ENCODE results near the gene ACIN1. TPM values are rescaled to one million over a fixed set of nuclear protein-coding genes. Genes with fewer than 3 reads are reported as not detected.
"Not testable (repeated sequence)": the region's sequence is repeated elsewhere in the genome, so short reads cannot be mapped to it uniquely, and the experiment has no call there.

Gene ACIN1
- total RNA-seq, 1 donor from 2014 or later: 263 TPM

GRCh38 chr14:23110579-23111365, 15.8 kb upstream of the ACIN1 start:
- H3K36me3 Mint-ChIP-seq (ENCODE audit: low read depth): no peaks in the 10 kb centered on the region
- H3K4me1 Mint-ChIP-seq: peaks cover 7% of the 10 kb centered on the region
- ChIA-PET CTCF (interaction anchor here (1.7 kb wide), 1 partner anchor 42 kb away, joined by 4 read pairs; no protein-coding TSS in a partner anchor), POLR2A (no interaction called here)
- intact Hi-C loops (cut with micrococcal nuclease): no loop called here
- TF ChIP-seq CTCF (IDR thresholded peaks at IDR 0.05): no peak
- peaks cover 8% of the 10 kb centered on the region for H3K27me3 Mint-ChIP-seq
- ATAC-seq (ENCODE audit: low read depth): no peak
- no peak overlapping the region for H3K4me3 Mint-ChIP-seq
- H3K9me3 Mint-ChIP-seq: no peaks in the 10 kb centered on the region
- no peak overlapping the region for H3K27ac Mint-ChIP-seq
- no peak for DNase-seq

GRCh38 chr14:23109769-23110168, 14.8 kb upstream of the ACIN1 start:
- no peak for DNase-seq
- no peak for TF ChIP-seq CTCF (IDR thresholded peaks at IDR 0.05)
- peaks cover 4% of the 10 kb centered on the region for H3K27me3 Mint-ChIP-seq
- no peak overlapping the region for H3K27ac Mint-ChIP-seq
- ChIA-PET CTCF (interaction anchor here (1.5 kb wide), 1 partner anchor 11 kb away, joined by 7 read pairs; no protein-coding TSS in a partner anchor), POLR2A (no interaction called here)
- no peak overlapping the region for H3K4me3 Mint-ChIP-seq
- no peaks in the 10 kb centered on the region for H3K9me3 Mint-ChIP-seq
- peaks cover 7% of the 10 kb centered on the region for H3K4me1 Mint-ChIP-seq
- H3K36me3 Mint-ChIP-seq (ENCODE audit: low read depth): no peaks in the 10 kb centered on the region
- intact Hi-C loops (cut with micrococcal nuclease): no loop called here
- ATAC-seq (ENCODE audit: low read depth): no peak

GRCh38 chr14:23108169-23108568, 13.2 kb upstream of the ACIN1 start:
- H3K27me3 Mint-ChIP-seq; ATAC-seq (ENCODE audit: low read depth); intact Hi-C loops (cut with micrococcal nuclease); H3K9me3 Mint-ChIP-seq; H3K36me3 Mint-ChIP-seq (ENCODE audit: low read depth); POLR2A ChIA-PET; H3K27ac Mint-ChIP-seq; H3K4me3 Mint-ChIP-seq; DNase-seq; H3K4me1 Mint-ChIP-seq: not testable (repeated sequence)
- CTCF ChIA-PET: interaction anchor here (0.9 kb wide), 1 partner anchor 8 kb away, joined by 3 read pairs; no protein-coding TSS in a partner anchor

- POLR2A ChIA-PET; H3K9me3 Mint-ChIP-seq; ATAC-seq (ENCODE audit: low read depth): not testable (repeated sequence)
Measured at GRCh38 chr14:23107620-23108019, 12.7 kb upstream of the ACIN1 start.

GRCh38 chr14:23106747-23107045, 11.8 kb upstream of the ACIN1 start:
- no peak for TF ChIP-seq CTCF (IDR thresholded peaks at IDR 0.05)
- Mint-ChIP-seq H3K4me1 (peaks cover 7% of the 10 kb centered on the region), H3K27ac (no peak overlapping the region), H3K27me3 (no peaks in the 10 kb centered on the region), H3K9me3 (no peaks in the 10 kb centered on the region), H3K36me3 (ENCODE audit: low read depth) (no peaks in the 10 kb centered on the region), H3K4me3 (no peak overlapping the region)
- DNase-seq (no peak), ATAC-seq (ENCODE audit: low read depth) (no peak)
- CTCF ChIA-PET: interaction anchor here (1.1 to 1.2 kb wide), 2 partner anchors 11 to 14 kb away, joined by 3 read pairs; partner anchors contain the start of genes ACIN1 and C14orf119
- POLR2A ChIA-PET: no interaction called here
- intact Hi-C loops (cut with micrococcal nuclease): no loop called here

More at GRCh38 chr14:23107620-23108019, 12.7 kb upstream of the ACIN1 start:
- H3K4me1 Mint-ChIP-seq; H3K27me3 Mint-ChIP-seq; H3K27ac Mint-ChIP-seq; DNase-seq; CTCF ChIA-PET; H3K4me3 Mint-ChIP-seq; intact Hi-C loops (cut with micrococcal nuclease); H3K36me3 Mint-ChIP-seq (ENCODE audit: low read depth): not testable (repeated sequence)

GRCh38 chr14:23105348-23105824, 10.4 kb upstream of the ACIN1 start:
- TF ChIP-seq CTCF (IDR thresholded peaks at IDR 0.05): no peak
- ATAC-seq (ENCODE audit: low read depth): no peak
- Mint-ChIP-seq H3K27me3 (no peaks in the 10 kb centered on the region), H3K27ac (no peak overlapping the region), H3K4me3 (no peak overlapping the region), H3K4me1 (peaks cover 7% of the 10 kb centered on the region), H3K36me3 (ENCODE audit: low read depth) (peaks cover 3% of the 10 kb centered on the region), H3K9me3 (no peaks in the 10 kb centered on the region)
- intact Hi-C loops (cut with micrococcal nuclease): no loop called here
- DNase-seq: no peak
- POLR2A ChIA-PET: interaction anchor here (0.7 kb wide), 1 partner anchor 217 kb away, joined by 13 read pairs; no protein-coding TSS in a partner anchor
- CTCF ChIA-PET: no interaction called here

All from activated B cell treated with CpG ODN at 0.5 μM for 24 hours (primary cell).